Hematopoietic multipotent progenitor cell treated with erythropoietin and hydrocortisone succinate and interleukin-3 and kit ligand, for 8 days (in vitro differentiated cells): Measurements from ENCODE around the gene IL1RAPL1.
"Not testable (repeated sequence)": the region's sequence is repeated elsewhere in the genome, so short reads cannot be mapped to it uniquely, and the experiment has no call there.

Experiments used
- DNase-seq: peaks from one replicate; pipeline ENCODE4 v3.0.0-alpha.2; 2015

The IL1RAPL1 gene

GRCh38 chrX:28997706-28998463, 410.6 kb downstream of the IL1RAPL1 start:
- DNase-seq: no peak

GRCh38 chrX:28998609-28999135, 411.4 kb downstream of the IL1RAPL1 start:
- DNase-seq: no peak

GRCh38 chrX:29012867-29013266, 425.6 kb downstream of the IL1RAPL1 start:
- no peak for DNase-seq

- DNase-seq: no peak
Measured at GRCh38 chrX:29023207-29023606, 436.0 kb downstream of the IL1RAPL1 start.

GRCh38 chrX:29024871-29025270, 437.6 kb downstream of the IL1RAPL1 start:
- no peak for DNase-seq

- DNase-seq: no peak
Measured at GRCh38 chrX:29039501-29039900, 452.3 kb downstream of the IL1RAPL1 start.

- no peak for DNase-seq
Measured at GRCh38 chrX:29040160-29040559, 452.9 kb downstream of the IL1RAPL1 start.

- DNase-seq: no peak
Measured at GRCh38 chrX:29042341-29042740, 455.1 kb downstream of the IL1RAPL1 start.

GRCh38 chrX:29043746-29044145, 456.5 kb downstream of the IL1RAPL1 start:
- no peak for DNase-seq

- no peak for DNase-seq
Measured at GRCh38 chrX:29044423-29045184, 457.4 kb downstream of the IL1RAPL1 start.

GRCh38 chrX:29065477-29065876, 478.2 kb downstream of the IL1RAPL1 start:
- no peak for DNase-seq

- no peak for DNase-seq
Measured at GRCh38 chrX:29066516-29066915, 479.3 kb downstream of the IL1RAPL1 start.

- DNase-seq: no peak
Measured at GRCh38 chrX:29067351-29067750, 480.1 kb downstream of the IL1RAPL1 start.

- no peak for DNase-seq
Measured at GRCh38 chrX:29071525-29072320, 484.5 kb downstream of the IL1RAPL1 start.

GRCh38 chrX:29082558-29082957, 495.3 kb downstream of the IL1RAPL1 start:
- DNase-seq: no peak

GRCh38 chrX:29083823-29084222, 496.6 kb downstream of the IL1RAPL1 start:
- DNase-seq: no peak

GRCh38 chrX:29090811-29091210, 503.6 kb downstream of the IL1RAPL1 start:
- no peak for DNase-seq

GRCh38 chrX:29107231-29107630, 520.0 kb downstream of the IL1RAPL1 start:
- DNase-seq: no peak

- DNase-seq: no peak
Measured at GRCh38 chrX:29110041-29110440, 522.8 kb downstream of the IL1RAPL1 start.

GRCh38 chrX:29113221-29113620, 526.0 kb downstream of the IL1RAPL1 start:
- no peak for DNase-seq

- DNase-seq: not testable (repeated sequence)
Measured at GRCh38 chrX:29122817-29123216, 535.6 kb downstream of the IL1RAPL1 start.

- no peak for DNase-seq
Measured at GRCh38 chrX:29130905-29131304, 543.7 kb downstream of the IL1RAPL1 start.

- no peak for DNase-seq
Measured at GRCh38 chrX:29136904-29137303, 549.7 kb downstream of the IL1RAPL1 start.
